ENCODE measurements around the gene LYST. TPM values are rescaled to one million over a fixed set of nuclear protein-coding genes. Genes with fewer than 3 reads are reported as not detected.

The LYST gene
- total and polyA plus RNA-seq, 7 donors = 6.6 to 53.2 (median 21.9) TPM

GRCh38 chr1:235782601-235783000 is 84.1 kb downstream of the LYST start:
- H3K4me3 ChIP-seq = no peak overlapping the region
- WGBS, 2 donors = 96% methylated on average over 2 of the region's 2 CpGs
- intact Hi-C loops (cut with DNase I) = loop anchor here (5.0 to 10.0 kb wide), 2 partner anchors 192 to 270 kb away; no protein-coding TSS in a partner anchor

GRCh38 chr1:235781807-235782206 is 84.9 kb downstream of the LYST start:
- Histone ChIP-seq H3K4me1 (no peaks in the 10 kb centered on the region), H3K36me3 (peaks cover 0 to 34% (median 2%) of the 10 kb centered on the region in 4 donors), H3K4me3 (no peak overlapping the region), H3K27me3 (no peaks in the 10 kb centered on the region), H3K27ac (no peak overlapping the region), H3K9me3 (no peaks in the 10 kb centered on the region)
- no peak for DNase-seq
- WGBS, 2 donors = 60 to 80% methylated on average over 2 of the region's 2 CpGs
- intact Hi-C loops (cut with DNase I) = loop anchor here (5.0 to 10.0 kb wide), 2 partner anchors 193 to 270 kb away; no protein-coding TSS in a partner anchor
- TF ChIP-seq POLR2AphosphoS5 (IDR thresholded peaks at IDR 0.05) (no peak), CTCF (IDR thresholded peaks at IDR 0.05) (no peak), EP300 (IDR thresholded peaks at IDR 0.05) (no peak), POLR2A (IDR thresholded peaks at IDR 0.05) (no peak)

More at GRCh38 chr1:235782601-235783000, 84.1 kb downstream of the LYST start:
- no peak for DNase-seq
- Histone ChIP-seq H3K27me3 (no peaks in the 10 kb centered on the region), H3K27ac (no peak overlapping the region), H3K9me3 (no peaks in the 10 kb centered on the region), H3K4me1 (no peaks in the 10 kb centered on the region), H3K36me3 (peaks cover 0 to 36% (median 0%) of the 10 kb centered on the region in 4 donors)
- TF ChIP-seq EP300 (IDR thresholded peaks at IDR 0.05) (no peak), CTCF (IDR thresholded peaks at IDR 0.05) (no peak), POLR2A (IDR thresholded peaks at IDR 0.05) (no peak), POLR2AphosphoS5 (IDR thresholded peaks at IDR 0.05) (no peak)

GRCh38 chr1:235779770-235780169 is 86.9 kb downstream of the LYST start:
- Histone ChIP-seq H3K36me3 (peaks cover 0 to 43% (median 3%) of the 10 kb centered on the region in 4 donors), H3K27ac (no peak overlapping the region), H3K9me3 (no peaks in the 10 kb centered on the region), H3K27me3 (no peaks in the 10 kb centered on the region), H3K4me1 (no peaks in the 10 kb centered on the region), H3K4me3 (no peak overlapping the region)
- WGBS, 2 donors = 95 to 98% methylated on average over 2 of the region's 2 CpGs
- TF ChIP-seq POLR2A (IDR thresholded peaks at IDR 0.05) (no peak), POLR2AphosphoS5 (IDR thresholded peaks at IDR 0.05) (no peak), EP300 (IDR thresholded peaks at IDR 0.05) (no peak), CTCF (IDR thresholded peaks at IDR 0.05) (no peak)
- DNase-seq = no peak
- intact Hi-C loops (cut with DNase I) = loop anchor here (5.0 to 10.0 kb wide), 2 partner anchors 195 to 267 kb away; no protein-coding TSS in a partner anchor

GRCh38 chr1:235776396-235776795 is 90.3 kb downstream of the LYST start:
- H3K4me1 ChIP-seq = no peaks in the 10 kb centered on the region
- TF ChIP-seq POLR2A (IDR thresholded peaks at IDR 0.05) = no peak
- TF ChIP-seq POLR2AphosphoS5 (IDR thresholded peaks at IDR 0.05) = no peak
- no peak for TF ChIP-seq CTCF (IDR thresholded peaks at IDR 0.05)
- TF ChIP-seq EP300 (IDR thresholded peaks at IDR 0.05) = no peak
- H3K27ac ChIP-seq = no peak overlapping the region
- H3K36me3 ChIP-seq = peaks cover 0 to 68% (median 3%) of the 10 kb centered on the region in 4 donors
- 89 to 94% methylated on average over 3 of the region's 3 CpGs for WGBS, 2 donors
- no peak overlapping the region for H3K4me3 ChIP-seq
- H3K27me3 ChIP-seq = no peaks in the 10 kb centered on the region
- intact Hi-C loops (cut with DNase I) = no loop called here
- no peak for DNase-seq
- H3K9me3 ChIP-seq = no peaks in the 10 kb centered on the region

All from sigmoid colon (tissue), 7 donors.